Upper lobe of left lung (tissue), 6 donors: ENCODE data around the gene TCTN3. TPM values are rescaled to one million over a fixed set of nuclear protein-coding genes. Genes with fewer than 3 reads are reported as not detected.

Experiments used
- ATAC-seq, 2 donors: fragments of 200-7000 bp; cut with Tn5 transposase; one replicate each; pipeline ENCODE4 v1.9.1; 2022; ENCODE audit warnings: mild to moderate bottlenecking in 2 of 2, moderate library complexity in 2 of 2; ENCODE audit not compliant: low FRiP score in 2 of 2
- DNase-seq, 2 donors: peaks; one replicate each; pipeline ENCODE4 v3.0.0-alpha.2; 2019 to 2020
- H3K27ac ChIP-seq, 4 donors: fragments of 200-600 bp; sonication (generic); one replicate each; pipeline ENCODE4 v1.5.1; 2016 to 2019
- H3K27me3 ChIP-seq, 4 donors: fragments of 200-600 bp; sonication (generic); one replicate each; pipeline ENCODE4 v1.5.1; 2017 to 2019
- H3K36me3 ChIP-seq, 4 donors: fragments of 200-600 bp; sonication (generic); one replicate each; pipeline ENCODE4 v1.5.1; 2016 to 2019
- H3K4me1 ChIP-seq, 4 donors: fragments of 200-600 bp; sonication (generic); one replicate each; pipeline ENCODE4 v1.5.1; 2018 to 2019
- H3K4me3 ChIP-seq, 4 donors: fragments of 200-600 bp; sonication (generic); one replicate each; pipeline ENCODE4 v1.5.1; 2017 to 2019; ENCODE audit warnings: mild to moderate bottlenecking in 2 of 4, moderate library complexity in 1 of 4
- H3K9me3 ChIP-seq, 4 donors: fragments of 200-600 bp; sonication (generic); one replicate each; pipeline ENCODE4 v1.5.1; 2018 to 2019
- CTCF ChIP-seq, 6 experiments: fragments of 450-650 bp in 4 of 6; fragments of 200-600 bp in 2 of 6; sonication (generic) in 2 of 6; IDR thresholded peaks; one replicate each; pipeline ENCODE4 v1.5.1; 2016 to 2019; ENCODE audit warnings: antibody characterized with exemption in 6 of 6
- EP300 ChIP-seq, 4 donors: sonication (generic); formaldehyde crosslinking; IDR thresholded peaks; one replicate each; pipeline ENCODE4 v1.5.1; 2017; ENCODE audit warnings: antibody characterized with exemption in 4 of 4, control low read depth in 2 of 4
- POLR2A ChIP-seq, 4 donors: fragments of 450-650 bp; IDR thresholded peaks; one replicate each; pipeline ENCODE4 v1.5.1; 2016 to 2017; ENCODE audit warnings: antibody characterized with exemption in 4 of 4, mild to moderate bottlenecking in 2 of 4
- POLR2AphosphoS5 ChIP-seq, 2 donors: sonication (generic); formaldehyde crosslinking; IDR thresholded peaks; one replicate each; pipeline ENCODE4 v1.5.1; 2017; ENCODE audit warnings: antibody characterized with exemption in 2 of 2
- WGBS, 2 donors: methylation state at CpG; one replicate each; pipeline ENCODE4 v1.1.5; 2017 to 2018; 5-methylcytosine and 5-hydroxymethylcytosine counted together
- total RNA-seq, 6 donors: library from RNA; depleted of rRNA in 4 of 6; stranded (reverse); fragments of >200 nt in 4 of 6; gene quantifications; one replicate each; pipeline versions ENCODE4 v1.1.0 to v1.2.1, GENCODE V29; 2016 to 2021
- donor health status: DM: no; HTN: no; CAD: no; lungs with moderate emphysema.
- donor health status: DM: no; HTN: yes; CAD: no; lungs with severe emphysema.

The TCTN3 gene
- total RNA-seq, 6 donors from 2014 or later = 12.6 to 27.6 (median 25.5) TPM

DNA sequence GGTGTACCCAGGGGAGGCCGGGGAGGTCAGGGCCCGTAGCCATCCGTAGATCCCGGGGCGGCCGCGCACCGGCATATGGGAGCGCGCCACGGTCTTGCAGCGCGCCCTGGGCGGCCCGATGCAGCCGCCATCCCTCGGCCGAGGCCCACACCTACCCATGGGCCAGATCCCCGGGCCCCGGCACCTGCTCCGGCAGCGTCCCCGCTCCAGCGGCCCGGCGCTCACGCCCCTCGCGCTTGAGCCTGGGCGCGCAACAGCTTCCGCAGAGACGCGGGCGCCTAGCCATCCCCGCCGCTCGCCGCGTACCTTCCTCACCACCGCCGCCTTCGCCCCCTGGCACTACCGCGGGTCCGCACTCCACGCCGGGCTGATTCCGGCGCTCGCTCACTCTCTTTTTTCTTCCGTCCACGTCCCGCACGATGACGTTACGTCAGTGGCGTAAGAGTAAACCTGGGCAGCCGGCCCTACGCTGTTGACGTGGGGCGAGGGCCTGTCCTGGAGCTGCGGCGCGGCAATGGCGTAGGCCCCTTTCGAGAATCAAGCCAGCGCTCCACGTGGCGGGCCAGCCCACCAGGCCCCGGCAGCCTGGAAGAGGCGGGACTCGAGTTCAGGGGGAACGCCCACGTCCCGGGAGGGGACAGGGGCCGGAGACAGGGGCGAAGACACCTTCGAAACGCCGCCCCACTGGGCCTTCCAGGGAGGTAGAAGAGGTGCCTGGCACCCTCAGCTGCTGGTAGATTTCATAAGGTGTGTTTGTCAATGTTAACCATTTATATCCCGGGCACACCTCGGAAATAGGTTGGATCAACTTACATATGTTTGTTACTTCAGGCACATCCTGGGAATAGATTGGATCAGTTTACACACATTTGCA lies 37.2 kb downstream of the TCTN3 start, which contains the start of gene ALDH18A1:
Gene ALDH18A1 (minus strand): TSS at position 421 of the 874 bp plus-strand sequence. CDS start 3,334 bp downstream, outside the sequence.
- TF ChIP-seq EP300 (IDR thresholded peaks at IDR 0.05) (no peak), POLR2AphosphoS5 (IDR thresholded peaks at IDR 0.05) (peak in 1 of 2 donors; percentile 26), POLR2A (IDR thresholded peaks at IDR 0.05) (peak in 1 of 4 donors; percentile 53), CTCF (IDR thresholded peaks at IDR 0.05) (peak in 1 of 6 experiments; percentile 27)
- H3K27me3 ChIP-seq = no peaks in the 10 kb centered on the region
- WGBS, 2 donors = 0 to 1% methylated on average over 2 to 40 of the region's 83 CpGs
- H3K27ac ChIP-seq = peak within 1 kb of the TSS; percentile 29 to 72 (median 58)
- H3K4me3 ChIP-seq = peak within 1 kb of the TSS; percentile 67 to 79 (median 70)
- DNase-seq (peak; percentile 91 to 96), ATAC-seq (peak; percentile 95 to 98)
- H3K4me1 ChIP-seq = peaks cover 0 to 20% (median 6%) of the 10 kb centered on the region in 4 donors
- H3K9me3 ChIP-seq = no peaks in the 10 kb centered on the region
- H3K36me3 ChIP-seq = peaks cover 0 to 11% (median 1%) of the 10 kb centered on the region in 4 donors

- Histone ChIP-seq H3K27ac (peak overlapping the region in 3 of 4 donors; percentile 29 to 72 (median 56)), H3K4me3 (peak overlapping the region; percentile 67 to 79 (median 70)), H3K36me3 (peaks cover 2 to 17% (median 4%) of the 10 kb centered on the region in 4 donors), H3K9me3 (no peaks in the 10 kb centered on the region), H3K27me3 (no peaks in the 10 kb centered on the region), H3K4me1 (peaks cover 0 to 20% (median 6%) of the 10 kb centered on the region in 4 donors)
- ATAC-seq = peak in 1 of 2 donors; percentile 40
- TF ChIP-seq POLR2AphosphoS5 (IDR thresholded peaks at IDR 0.05) (no peak), CTCF (IDR thresholded peaks at IDR 0.05) (no peak), POLR2A (IDR thresholded peaks at IDR 0.05) (no peak), EP300 (IDR thresholded peaks at IDR 0.05) (no peak)
- no peak for DNase-seq
- 16 to 42% methylated on average over 7 to 19 of the region's 23 CpGs for WGBS, 2 donors
These were observed 38.0 kb downstream of the TCTN3 start for GRCh38 chr10:95655571-95656290.

DNA sequence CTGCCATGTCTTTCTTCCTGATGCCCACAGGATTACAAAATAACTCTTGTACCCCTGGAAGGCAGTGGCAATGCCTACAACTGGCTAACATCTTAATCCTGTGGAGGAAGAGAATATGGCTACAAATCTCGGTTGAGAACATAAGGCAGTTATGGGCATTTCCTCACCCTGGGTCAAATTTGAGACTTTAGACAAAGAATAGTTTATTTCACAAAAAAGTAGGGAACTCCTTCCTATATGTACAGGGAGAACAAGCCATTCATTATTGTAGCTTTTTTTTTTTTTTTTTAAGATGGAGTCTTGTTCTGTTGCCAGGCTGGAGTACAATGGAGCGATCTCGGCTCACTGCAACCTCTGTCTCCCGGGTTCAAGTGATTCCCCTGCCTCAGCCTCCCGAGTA lies 39.8 kb downstream of the TCTN3 start:
- ATAC-seq (no peak), DNase-seq (no peak)
- Histone ChIP-seq H3K4me1 (peaks cover 0 to 20% (median 6%) of the 10 kb centered on the region in 4 donors), H3K4me3 (no peak overlapping the region), H3K9me3 (no peaks in the 10 kb centered on the region), H3K27me3 (no peaks in the 10 kb centered on the region), H3K27ac (no peak overlapping the region), H3K36me3 (peaks cover 2 to 21% (median 6%) of the 10 kb centered on the region in 4 donors)
- no peak for TF ChIP-seq POLR2A (IDR thresholded peaks at IDR 0.05)
- TF ChIP-seq POLR2AphosphoS5 (IDR thresholded peaks at IDR 0.05) = no peak
- no peak for TF ChIP-seq CTCF (IDR thresholded peaks at IDR 0.05)
- TF ChIP-seq EP300 (IDR thresholded peaks at IDR 0.05) = no peak
- WGBS, 2 donors = 94 to 99% methylated on average over 5 of the region's 5 CpGs

DNA sequence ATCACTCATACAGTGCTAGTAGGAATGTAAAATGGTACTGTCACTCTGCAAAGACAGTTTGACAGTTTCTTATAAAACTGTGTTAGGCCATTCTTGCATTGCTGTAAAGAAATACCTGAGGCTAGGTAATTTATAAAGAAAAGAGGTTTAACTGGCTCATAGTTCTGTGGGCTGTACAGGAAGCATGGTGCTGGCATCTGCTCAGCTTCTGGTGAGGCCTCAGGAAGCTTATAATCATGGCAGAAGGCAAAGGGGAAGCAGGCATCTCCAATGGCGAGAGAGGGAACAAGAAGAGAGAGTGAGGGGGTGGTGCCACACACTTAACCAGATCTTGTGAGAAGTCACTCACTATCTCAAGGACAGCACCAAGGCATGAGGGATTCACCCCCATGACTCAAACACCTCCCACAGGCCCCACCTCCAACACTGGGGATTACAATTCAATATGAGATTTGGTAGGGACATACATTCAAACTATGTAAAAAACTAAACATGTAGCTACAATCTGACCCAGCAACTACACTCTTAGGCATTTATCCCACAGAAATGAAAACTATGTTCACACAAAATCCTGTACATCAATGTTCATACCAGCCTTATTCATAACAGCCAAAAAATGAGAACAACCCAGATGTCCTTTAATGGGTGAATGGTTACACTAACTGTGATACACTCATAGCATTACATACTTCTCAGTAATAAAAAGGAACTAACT lies 42.2 kb downstream of the TCTN3 start:
- Histone ChIP-seq H3K9me3 (no peaks in the 10 kb centered on the region), H3K36me3 (peaks cover 2 to 21% (median 7%) of the 10 kb centered on the region in 4 donors), H3K4me3 (no peak overlapping the region), H3K27ac (no peak overlapping the region), H3K4me1 (peaks cover 0 to 11% (median 4%) of the 10 kb centered on the region in 4 donors), H3K27me3 (no peaks in the 10 kb centered on the region)
- no peak for TF ChIP-seq CTCF (IDR thresholded peaks at IDR 0.05)
- TF ChIP-seq EP300 (IDR thresholded peaks at IDR 0.05) = no peak
- no peak for TF ChIP-seq POLR2A (IDR thresholded peaks at IDR 0.05)
- TF ChIP-seq POLR2AphosphoS5 (IDR thresholded peaks at IDR 0.05) = no peak
- 78 to 100% methylated on average over 1 of the region's 1 CpG for WGBS, 2 donors
- no peak for ATAC-seq
- DNase-seq = no peak
